Hypothalamus (tissue), 51 donors: ENCODE measurements around the gene EMB.
"Not testable (repeated sequence)": the region's sequence is repeated elsewhere in the genome, so short reads cannot be mapped to it uniquely, and the experiment has no call there.

Source experiments
- DNase-seq, 51 donors: peaks; one replicate each; lab custom pipeline; 2025; lab: John Stamatoyannopoulos, UW

Gene EMB

GRCh38 chr5:50423100-50423799 is 17.8 kb downstream of the EMB start:
- DNase-seq: not testable (repeated sequence)

DNA sequence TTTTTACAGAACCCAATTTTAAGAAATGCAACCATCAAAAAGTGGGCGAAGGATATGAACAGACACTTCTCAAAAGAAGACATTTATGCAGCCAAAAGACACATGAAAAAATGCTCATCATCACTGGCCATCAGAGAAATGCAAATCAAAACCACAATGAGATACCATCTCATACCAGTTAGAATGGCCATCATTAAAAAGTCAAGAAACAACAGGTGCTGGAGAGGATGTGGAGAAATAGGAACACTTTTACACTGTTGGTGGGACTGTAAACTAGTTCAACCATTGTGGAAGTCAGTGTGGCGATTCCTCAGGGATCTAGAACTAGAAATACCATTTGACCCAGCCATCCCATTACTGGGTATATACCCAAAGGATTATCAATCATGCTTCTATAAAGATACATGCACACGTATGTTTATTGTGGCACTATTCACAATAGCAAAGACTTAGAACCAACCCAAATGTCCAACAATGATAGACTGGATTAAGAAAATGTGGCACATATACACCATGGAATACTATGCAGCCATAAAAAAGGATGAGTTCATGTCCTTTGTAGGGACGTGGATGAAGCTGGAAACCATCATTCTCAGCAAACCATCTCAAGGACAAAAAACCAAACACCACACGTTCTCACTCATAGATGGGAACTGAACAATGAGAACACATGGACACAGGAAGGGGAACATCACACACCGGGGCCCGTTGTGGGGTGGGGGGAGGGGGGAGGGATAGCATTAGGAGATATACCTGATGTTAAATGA is 19.7 kb downstream of the EMB start:
- DNase-seq: not testable (repeated sequence)

GRCh38 chr5:50420343-50420935 is 20.6 kb downstream of the EMB start:
- DNase-seq: no peak

GRCh38 chr5:50419656-50420055 is 21.4 kb downstream of the EMB start:
- not testable (repeated sequence) for DNase-seq

- DNase-seq: not testable (repeated sequence)
Measured at GRCh38 chr5:50416637-50417036, 24.5 kb downstream of the EMB start.

DNA sequence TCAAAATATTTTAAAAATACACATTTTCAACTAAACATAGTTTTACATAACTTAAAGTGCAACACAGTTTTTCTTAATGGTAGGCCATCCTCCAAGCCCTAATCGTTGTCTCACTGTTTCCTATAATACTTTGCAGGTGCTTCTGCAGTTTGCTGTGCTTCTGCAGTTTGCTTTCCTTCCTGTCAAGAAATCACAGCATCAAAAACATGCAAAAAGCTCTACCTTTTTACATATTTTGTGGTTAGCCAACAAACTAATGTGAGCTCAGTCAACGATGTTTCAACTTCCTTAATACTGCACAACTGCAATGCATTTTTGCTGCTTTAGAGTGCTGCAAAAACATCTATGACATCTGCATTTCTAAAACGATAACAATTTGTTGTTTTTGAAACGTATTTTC is 25.2 kb downstream of the EMB start:
- no peak for DNase-seq

- not testable (repeated sequence) for DNase-seq
Measured at GRCh38 chr5:50410932-50411331, 30.2 kb downstream of the EMB start.

DNA sequence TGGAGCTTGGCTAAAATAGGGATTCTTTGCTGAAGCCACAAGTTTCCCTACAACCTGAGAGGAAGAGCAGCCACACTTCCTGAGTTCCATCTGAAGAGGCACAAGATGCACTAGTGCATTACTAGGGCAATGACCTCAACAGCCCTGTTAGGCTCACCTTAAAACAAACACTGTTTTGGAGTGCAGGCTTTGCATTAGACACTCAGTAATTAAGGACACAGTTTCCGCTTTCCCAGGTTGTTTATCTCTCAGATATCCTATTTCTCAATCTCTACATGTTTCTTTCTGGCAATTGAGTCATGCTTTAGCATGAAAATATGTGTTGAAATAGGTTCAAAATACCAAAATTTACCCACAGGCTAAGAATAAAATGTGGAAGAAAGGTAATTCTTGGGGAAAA is 34.2 kb downstream of the EMB start:
- no peak for DNase-seq

DNA sequence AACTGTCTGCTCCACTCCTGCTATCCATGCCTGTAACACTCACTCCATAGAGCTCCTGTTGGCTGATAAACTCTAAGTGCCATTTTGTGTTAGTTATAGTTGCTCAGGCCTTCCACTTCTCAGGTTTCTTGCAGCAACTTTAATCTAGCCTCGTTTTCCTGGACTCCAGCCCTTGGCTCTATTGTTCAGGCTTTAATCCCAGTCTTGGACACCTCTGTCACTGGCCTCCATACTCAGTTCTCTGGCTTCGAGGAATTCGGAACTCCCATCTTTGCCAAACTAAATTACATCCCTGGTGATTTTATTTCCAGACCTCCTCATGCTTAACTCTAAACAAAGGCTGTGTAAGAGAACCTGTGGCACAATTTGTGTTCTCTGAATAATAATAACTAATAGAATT is 39.8 kb downstream of the EMB start:
- DNase-seq: no peak

- not testable (repeated sequence) for DNase-seq
Measured at GRCh38 chr5:50393925-50394609, 47.0 kb downstream of the EMB start.

DNA sequence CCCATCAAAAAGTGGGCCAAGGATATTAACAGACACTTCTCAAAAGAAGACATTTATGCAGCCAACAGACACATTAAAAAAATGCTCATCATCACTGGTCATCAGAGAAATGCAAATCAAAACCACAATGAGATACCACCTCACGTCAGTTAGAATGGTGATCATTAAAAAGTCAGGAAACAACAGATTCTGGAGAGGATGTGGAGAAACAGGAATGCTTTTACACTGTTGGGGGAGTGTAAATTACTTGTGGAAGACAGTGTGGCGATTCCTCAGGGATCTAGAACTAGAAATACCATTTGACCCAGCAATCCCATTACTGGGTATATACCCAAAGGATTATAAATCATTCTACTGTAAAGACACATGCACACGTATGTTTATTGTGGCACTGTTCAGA is 48.8 kb downstream of the EMB start:
- not testable (repeated sequence) for DNase-seq

- not testable (repeated sequence) for DNase-seq
Measured at GRCh38 chr5:50384381-50384780, 56.7 kb downstream of the EMB start.

GRCh38 chr5:50376696-50377095 is 64.4 kb downstream of the EMB start:
- not testable (repeated sequence) for DNase-seq

- not testable (repeated sequence) for DNase-seq
Measured at GRCh38 chr5:50369287-50370033, 71.6 kb downstream of the EMB start.

- no peak for DNase-seq
Measured at GRCh38 chr5:50365426-50366251, 75.4 kb downstream of the EMB start.

DNA sequence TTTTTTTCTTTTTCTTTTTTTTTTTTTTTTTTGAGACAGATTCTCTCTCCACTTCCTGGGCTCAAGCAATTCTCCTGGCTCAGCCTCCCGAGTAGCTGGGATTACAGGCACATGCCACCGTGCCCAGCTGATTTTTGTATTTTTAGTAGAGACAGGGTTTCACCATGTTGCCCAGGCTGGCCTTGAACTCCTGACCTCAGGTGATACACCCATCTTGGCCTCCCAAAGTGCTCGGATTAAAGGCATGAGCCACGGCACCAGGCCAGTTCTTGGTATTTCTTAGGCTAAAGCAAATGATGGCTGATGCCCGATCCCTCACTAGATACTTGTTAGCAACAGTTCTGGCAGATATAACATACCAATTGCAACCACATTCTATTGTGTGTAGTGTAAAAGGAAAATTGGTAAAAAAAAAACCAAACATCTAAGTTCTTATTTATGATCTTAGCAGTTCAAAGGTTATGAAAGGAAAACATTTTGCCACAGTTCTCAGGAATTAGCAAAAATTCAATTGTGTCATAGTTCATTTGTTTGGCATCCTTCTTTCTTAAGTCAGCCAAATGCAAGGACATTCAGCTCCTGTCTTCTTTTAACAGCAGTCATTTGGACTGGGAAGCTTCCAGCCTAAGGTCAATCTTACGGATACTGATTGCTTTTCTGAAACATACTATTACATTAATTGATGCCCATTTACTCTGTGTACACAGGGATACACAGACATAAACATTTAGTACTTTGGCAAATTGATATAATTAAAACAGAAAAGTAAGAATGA is 76.4 kb downstream of the EMB start:
- DNase-seq: not testable (repeated sequence)

DNA sequence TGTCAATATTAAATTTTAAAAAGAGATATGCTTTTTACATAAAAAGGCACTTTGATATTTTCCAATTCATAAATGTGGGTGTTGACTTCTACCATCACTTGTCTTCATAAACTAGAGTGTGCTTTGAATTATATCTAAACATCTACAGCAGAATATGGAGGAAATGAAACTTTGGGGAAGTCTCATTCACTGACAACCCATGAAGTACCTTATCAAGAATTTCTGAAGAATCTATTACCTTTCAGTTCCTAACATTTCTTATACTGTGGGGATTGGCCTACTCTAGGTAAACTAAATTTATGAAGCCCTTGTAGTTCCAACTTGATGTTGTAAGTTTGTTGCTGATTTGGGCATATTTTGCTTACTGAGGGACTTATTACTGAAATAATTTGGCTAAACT is 81.9 kb downstream of the EMB start:
- no peak for DNase-seq

DNA sequence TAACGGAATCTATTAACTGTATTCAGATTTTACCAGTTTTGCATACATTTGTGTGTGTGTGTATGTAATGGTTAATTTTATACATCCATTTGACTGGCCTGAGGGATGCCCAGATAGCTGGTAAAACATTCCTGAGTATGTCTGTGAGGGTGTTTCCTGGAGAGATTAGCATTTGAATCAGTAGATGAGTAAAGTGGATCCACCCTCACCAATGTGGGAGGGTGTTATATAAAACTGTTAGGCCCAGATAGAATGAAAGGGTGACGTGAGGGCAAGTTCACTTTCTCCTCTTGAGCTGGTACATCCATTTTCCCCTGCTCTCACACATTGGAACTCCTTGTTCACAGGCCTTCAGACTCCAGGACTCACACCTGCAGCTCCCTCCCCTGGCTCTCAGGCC is 88.7 kb downstream of the EMB start:
- no peak for DNase-seq
